Tibial artery (tissue), 4 donors: ENCODE results near the gene RBM12.
A peak's percentile ranks its signal among the peaks of the same experiment; 100 is the strongest.

ENCODE experiments used
- DNase-seq, 2 donors: peaks; one replicate each; pipeline ENCODE4 v3.0.0-alpha.2; 2019
- H3K27ac ChIP-seq, 2 donors: fragments of 200-600 bp; sonication (generic) in 1 of 2; 1 replicate in 1 of 2; 2 replicates in 1 of 2; pipeline ENCODE4 v1.5.1; 2018 to 2019; ENCODE audit warnings: mild to moderate bottlenecking in 1 of 2
- H3K27me3 ChIP-seq, 2 donors: fragments of 200-600 bp; sonication (generic) in 1 of 2; one replicate each; pipeline versions ENCODE4 v1.5.1 to v1.6.0; 2016 to 2019
- H3K36me3 ChIP-seq, 3 donors: fragments of 200-600 bp; sonication (generic) in 2 of 3; one replicate each; pipeline ENCODE4 v1.5.1; 2016 to 2019; ENCODE audit warnings: mild to moderate bottlenecking in 2 of 3
- H3K4me1 ChIP-seq, 4 donors: fragments of 200-600 bp; sonication (generic) in 2 of 4; 1 replicate in 3 of 4; 2 replicates in 1 of 4; pipeline ENCODE4 v1.5.1; 2016 to 2019
- H3K4me3 ChIP-seq, 2 donors: fragments of 200-600 bp; sonication (generic) in 1 of 2; 1 replicate in 1 of 2; 2 replicates in 1 of 2; pipeline ENCODE4 v1.5.1; 2018 to 2019; ENCODE audit warnings: mild to moderate bottlenecking in 2 of 2
- H3K9me3 ChIP-seq, 3 donors: fragments of 200-600 bp; sonication (generic) in 1 of 3; one replicate each; pipeline ENCODE4 v1.5.1; 2016 to 2019
- CTCF ChIP-seq, 2 experiments: fragments of 200-600 bp in 1 of 2; fragments of 450-650 bp in 1 of 2; IDR thresholded peaks; one replicate each; pipeline ENCODE4 v1.5.1; 2017 to 2019; ENCODE audit warnings: antibody characterized with exemption in 2 of 2, mild to moderate bottlenecking in 1 of 2, moderate library complexity in 1 of 2
- intact Hi-C: fragments of 100-400 bp; cut with DNase I; formaldehyde crosslinking; loops from one replicate; pipeline ENCODE4 v1.15.0; 2023; ENCODE audit warnings: low total_unique reads

RBM12 gene

GRCh38 chr20:35610833-35611427, 53.8 kb downstream of the RBM12 start:
- Histone ChIP-seq H3K36me3 (no peaks in the 10 kb centered on the region), H3K27me3 (peaks cover 0 to 3% of the 10 kb centered on the region in 2 donors), H3K27ac (no peak overlapping the region), H3K4me1 (peaks cover 0 to 6% (median 2%) of the 10 kb centered on the region in 4 donors), H3K9me3 (no peaks in the 10 kb centered on the region), H3K4me3 (no peak overlapping the region)
- DNase-seq, result no peak
- TF ChIP-seq CTCF (IDR thresholded peaks at IDR 0.05), result no peak
- intact Hi-C loops, result no loop called here

GRCh38 chr20:35607003-35607735, 57.5 kb downstream of the RBM12 start:
- H3K36me3 ChIP-seq, result no peaks in the 10 kb centered on the region
- peaks cover 0 to under 1% (median under 1%) of the 10 kb centered on the region in 4 donors for H3K4me1 ChIP-seq
- H3K9me3 ChIP-seq, result no peaks in the 10 kb centered on the region
- no peak overlapping the region for H3K4me3 ChIP-seq
- H3K27me3 ChIP-seq, result peaks cover 0 to 4% of the 10 kb centered on the region in 2 donors
- H3K27ac ChIP-seq, result no peak overlapping the region
- intact Hi-C loops, result no loop called here
- no peak for TF ChIP-seq CTCF (IDR thresholded peaks at IDR 0.05)
- no peak for DNase-seq

GRCh38 chr20:35606127-35606526, 58.6 kb downstream of the RBM12 start:
- Histone ChIP-seq H3K27me3 (peaks cover 0 to 11% of the 10 kb centered on the region in 2 donors), H3K4me1 (peaks cover 0 to 11% (median 10%) of the 10 kb centered on the region in 4 donors), H3K27ac (no peak overlapping the region), H3K9me3 (no peaks in the 10 kb centered on the region), H3K36me3 (no peaks in the 10 kb centered on the region), H3K4me3 (no peak overlapping the region)
- DNase-seq, result peak in 1 of 2 donors; percentile 42
- TF ChIP-seq CTCF (IDR thresholded peaks at IDR 0.05), result no peak
- intact Hi-C loops, result no loop called here

- Histone ChIP-seq H3K27me3 (peaks cover 0 to 28% of the 10 kb centered on the region in 2 donors), H3K4me3 (no peak overlapping the region), H3K9me3 (no peaks in the 10 kb centered on the region), H3K4me1 (peaks cover 0 to 21% (median 19%) of the 10 kb centered on the region in 4 donors), H3K27ac (no peak overlapping the region), H3K36me3 (no peaks in the 10 kb centered on the region)
- DNase-seq, result peak in 1 of 2 donors; percentile 57
- intact Hi-C loops, result no loop called here
- TF ChIP-seq CTCF (IDR thresholded peaks at IDR 0.05), result no peak
These were observed 60.3 kb downstream of the RBM12 start for GRCh38 chr20:35604449-35604747.

GRCh38 chr20:35603695-35604448, 60.8 kb downstream of the RBM12 start:
- H3K27me3 ChIP-seq, result peaks cover 0 to 32% of the 10 kb centered on the region in 2 donors
- TF ChIP-seq CTCF (IDR thresholded peaks at IDR 0.05), result no peak
- H3K4me3 ChIP-seq, result no peak overlapping the region
- peaks cover 0 to 21% (median 19%) of the 10 kb centered on the region in 4 donors for H3K4me1 ChIP-seq
- H3K36me3 ChIP-seq, result no peaks in the 10 kb centered on the region
- no peaks in the 10 kb centered on the region for H3K9me3 ChIP-seq
- intact Hi-C loops, result no loop called here
- no peak overlapping the region for H3K27ac ChIP-seq
- DNase-seq, result peak in 1 of 2 donors; percentile 54
